ENCODE results near the gene KRT17.
"Not testable (repeated sequence)": the region's sequence is repeated elsewhere in the genome, so short reads cannot be mapped to it uniquely, and the experiment has no call there.

Gene KRT17

DNA sequence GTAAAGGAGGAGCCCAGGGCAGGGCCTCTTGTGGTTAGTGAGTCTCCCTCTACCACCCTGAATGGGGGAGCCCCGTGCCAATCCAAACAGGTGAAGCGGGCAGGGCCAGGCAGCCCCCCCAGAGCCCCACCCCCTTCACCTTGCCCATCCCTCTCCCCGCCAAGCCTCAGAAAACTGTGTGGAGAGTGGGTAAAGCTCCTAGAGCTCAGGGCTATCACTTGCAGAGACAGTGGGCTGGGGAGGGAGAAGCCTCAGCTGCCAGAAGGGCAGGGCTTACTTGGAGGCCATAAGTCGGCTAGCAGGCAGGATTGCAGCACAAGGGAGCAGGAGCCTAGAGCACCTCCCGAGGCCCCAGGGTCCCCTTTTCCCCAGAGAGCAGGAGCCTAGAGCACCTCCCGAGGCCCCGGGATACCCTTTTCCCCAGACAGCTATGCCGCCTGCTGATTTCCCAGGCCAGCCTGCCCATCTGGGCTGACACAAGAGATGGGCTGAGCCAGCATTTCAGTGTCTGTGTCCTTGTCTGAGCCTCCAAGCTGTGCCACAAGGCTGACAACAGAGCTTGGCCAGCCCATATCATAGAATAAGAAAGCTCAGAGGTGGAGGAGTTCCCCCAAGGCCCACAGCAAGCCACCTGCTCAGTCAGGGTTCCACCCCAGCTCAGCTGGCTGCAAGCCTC is 30.9 kb downstream of the KRT17 start:
- no peak for DNase-seq (ENCODE audit: low spot score)

DNA sequence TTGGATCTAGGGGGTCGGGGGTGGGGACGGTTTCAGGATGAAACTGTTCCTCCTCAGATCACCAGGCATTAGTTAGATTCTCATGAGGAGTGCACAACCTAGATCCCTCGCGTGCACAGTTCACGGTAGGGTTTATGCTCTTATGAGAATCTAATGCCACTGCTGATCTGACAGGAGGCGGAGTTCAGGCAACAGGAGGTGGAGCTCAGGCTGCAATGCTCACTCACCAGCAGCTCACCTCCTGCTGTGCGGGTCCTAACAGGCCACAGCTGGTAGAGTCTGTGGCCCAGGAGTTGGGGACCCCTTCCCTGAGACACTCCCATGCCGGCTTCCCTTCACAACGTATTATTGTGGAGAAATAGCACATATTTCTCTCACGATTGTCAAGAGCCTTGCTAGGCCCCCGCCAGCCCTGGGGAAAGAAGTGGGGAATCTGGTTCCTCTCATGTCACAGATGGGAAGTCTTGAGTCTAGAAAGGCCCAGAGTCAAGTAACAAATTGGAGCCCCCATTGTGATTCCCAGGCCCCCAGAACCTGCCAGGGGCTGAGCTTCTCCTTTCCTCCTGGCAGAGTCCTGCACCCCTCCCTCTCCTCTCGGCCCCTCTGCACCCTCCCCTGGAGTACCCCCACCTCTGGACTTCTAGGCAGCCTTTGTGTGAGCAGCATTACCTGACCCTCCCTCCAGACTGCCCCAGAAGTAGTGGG is 31.6 kb downstream of the KRT17 start:
- DNase-seq (ENCODE audit: low spot score), result no peak

DNA sequence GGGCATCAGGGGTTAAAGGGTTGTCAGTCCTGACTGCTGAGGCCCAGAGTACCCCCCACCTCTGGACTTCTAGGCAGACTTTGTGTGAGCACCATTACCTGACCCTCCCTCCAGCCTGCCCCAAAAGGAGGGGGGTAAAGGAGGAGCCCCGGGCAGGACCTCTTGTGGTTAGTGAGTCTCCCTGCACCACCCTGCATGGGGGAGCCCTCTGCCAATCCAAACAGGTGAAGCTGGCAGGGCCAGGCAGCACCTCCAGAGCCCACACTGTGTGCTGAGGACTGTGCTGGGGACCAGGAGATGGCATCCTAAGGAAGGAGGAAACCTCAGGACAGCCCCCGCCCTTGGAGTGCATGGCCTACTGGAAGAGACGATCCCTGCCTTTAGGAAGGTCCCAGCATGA is 35.1 kb downstream of the KRT17 start:
- DNase-seq (ENCODE audit: low spot score), result no peak

DNA sequence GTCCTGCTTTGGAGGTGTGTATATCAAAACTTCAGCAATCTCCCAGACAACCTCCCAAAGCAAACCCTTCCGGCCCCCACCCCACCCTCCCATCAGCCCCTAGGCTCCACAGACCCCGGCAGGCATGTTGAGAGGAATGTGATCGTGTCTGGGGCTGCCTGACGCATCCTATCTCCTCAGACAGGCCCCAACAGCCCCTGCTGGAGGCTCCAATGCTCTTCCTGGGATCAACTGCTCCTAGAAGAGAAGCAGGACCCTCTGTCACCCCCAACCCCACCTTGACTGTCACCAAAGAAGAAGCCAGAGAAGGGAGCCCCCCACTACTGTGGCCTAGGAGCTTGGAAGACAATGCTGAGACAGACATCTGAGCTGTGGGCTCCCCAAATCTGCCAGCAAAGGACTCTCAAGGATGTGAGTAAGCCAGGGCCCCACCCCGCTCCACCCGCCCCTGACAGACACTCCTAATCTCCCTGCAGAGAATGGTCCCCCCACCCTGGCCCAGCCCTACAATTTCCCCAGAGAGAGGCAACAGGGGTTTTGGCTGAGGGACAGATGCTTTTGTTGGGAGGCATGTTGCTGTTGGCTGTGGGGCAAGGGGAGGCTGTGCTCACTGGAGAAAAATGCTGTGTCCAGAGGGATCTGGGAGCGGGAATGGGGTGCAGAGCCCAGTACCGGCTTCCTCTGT is 36.1 kb downstream of the KRT17 start:
- DNase-seq (ENCODE audit: low spot score), result no peak

DNA sequence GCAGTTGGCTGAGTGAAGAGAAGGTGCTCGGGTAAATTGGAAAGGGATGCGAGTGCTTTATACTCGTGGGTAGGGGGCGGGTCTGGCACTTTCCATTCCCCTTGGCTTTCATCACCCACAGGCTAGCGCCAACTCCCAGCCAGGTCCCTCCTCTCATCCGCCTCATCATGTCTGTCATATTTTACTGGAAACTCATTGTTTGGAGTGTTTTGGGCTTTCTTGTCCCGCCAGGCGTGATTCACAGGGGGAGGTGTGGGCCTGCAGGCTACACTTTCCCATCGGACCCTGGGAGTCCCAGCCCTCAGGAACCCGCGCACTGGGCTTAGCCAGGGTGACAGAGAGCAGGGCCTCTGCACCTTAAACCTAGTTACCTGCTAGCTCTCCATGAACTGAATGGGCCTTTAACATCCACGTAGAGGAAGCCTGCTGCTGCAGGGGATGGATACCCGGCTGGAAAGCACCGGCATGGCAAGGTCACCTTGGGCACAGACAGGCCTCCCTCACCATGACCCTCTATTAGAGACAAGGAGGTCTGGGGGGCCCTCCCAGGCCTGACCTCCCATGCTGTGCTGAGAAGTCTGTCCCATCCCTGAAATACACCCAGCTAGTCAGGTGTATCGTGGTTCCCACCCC is 37.4 kb downstream of the KRT17 start, which contains the start of gene KRT14:
KRT14 (minus strand) TSS at position 33 of the 633 bp plus-strand sequence. CDS start 61 bp downstream, outside the sequence.
- no peak for DNase-seq (ENCODE audit: low spot score)

DNA sequence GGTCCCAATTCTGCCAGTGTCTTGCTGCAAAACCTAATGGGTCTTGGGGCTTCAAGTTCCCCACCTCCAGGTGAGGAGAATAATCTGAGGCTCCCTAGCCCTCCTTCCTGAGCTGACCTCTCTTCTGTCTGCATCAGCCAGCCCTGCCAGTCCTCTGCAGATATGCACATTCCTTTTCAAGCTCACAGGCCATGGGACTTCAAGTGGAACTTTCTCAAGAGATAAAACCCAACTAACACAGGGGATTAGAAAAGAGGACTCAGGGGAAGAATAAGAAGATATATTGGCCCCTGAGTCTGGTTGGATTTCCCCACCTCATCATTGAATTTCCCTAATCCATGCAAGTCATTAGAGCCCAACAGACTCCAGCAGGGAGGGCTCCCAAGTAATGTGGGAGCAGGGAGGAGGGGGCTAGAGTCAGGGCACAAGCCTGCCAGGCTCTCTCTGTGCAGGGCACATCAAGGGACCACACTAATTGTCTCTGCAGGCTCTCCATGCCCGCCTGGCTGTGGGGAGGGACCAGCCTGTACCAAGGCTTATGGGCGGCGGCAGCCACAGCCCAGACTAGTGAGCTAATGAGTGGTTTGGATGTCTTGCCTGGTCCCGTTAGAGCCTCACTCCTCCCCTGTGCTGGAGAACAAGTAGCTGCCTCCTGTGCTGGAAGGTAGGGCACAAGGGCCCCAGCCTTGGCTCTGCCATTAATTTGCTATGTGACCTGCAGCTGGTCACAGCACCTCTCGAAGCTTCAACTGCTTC is 38.9 kb downstream of the KRT17 start:
- DNase-seq (ENCODE audit: low spot score), result no peak

DNA sequence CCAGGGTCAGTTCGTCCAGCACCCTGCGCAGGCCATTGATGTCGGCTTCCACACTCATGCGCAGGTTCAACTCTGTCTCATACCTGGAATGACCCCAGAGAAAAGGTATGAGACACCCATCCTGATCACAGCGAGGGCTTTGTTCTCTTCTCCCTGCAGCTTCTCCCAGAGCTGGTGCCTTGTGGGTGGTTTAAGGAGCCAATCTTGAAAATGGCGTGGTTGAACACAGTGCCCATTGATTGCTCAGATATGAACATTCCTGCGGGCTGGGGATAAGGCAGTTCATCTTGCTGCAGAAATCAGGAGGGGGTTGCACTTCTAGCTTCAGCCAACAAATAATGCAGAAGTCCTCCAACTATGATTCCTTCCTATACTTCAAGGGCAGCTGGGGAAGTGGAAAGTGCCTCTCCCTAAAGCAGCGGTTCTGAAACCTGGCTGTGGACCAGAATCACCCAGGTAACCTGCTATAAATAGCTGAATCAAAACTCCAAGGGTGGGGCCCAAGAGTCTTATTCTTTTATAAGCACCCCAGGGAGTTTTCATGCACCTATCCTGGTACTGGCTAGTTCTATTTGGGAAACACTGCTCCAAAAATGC is 39.9 kb downstream of the KRT17 start:
- DNase-seq (ENCODE audit: low spot score), result not testable (repeated sequence)

DNA sequence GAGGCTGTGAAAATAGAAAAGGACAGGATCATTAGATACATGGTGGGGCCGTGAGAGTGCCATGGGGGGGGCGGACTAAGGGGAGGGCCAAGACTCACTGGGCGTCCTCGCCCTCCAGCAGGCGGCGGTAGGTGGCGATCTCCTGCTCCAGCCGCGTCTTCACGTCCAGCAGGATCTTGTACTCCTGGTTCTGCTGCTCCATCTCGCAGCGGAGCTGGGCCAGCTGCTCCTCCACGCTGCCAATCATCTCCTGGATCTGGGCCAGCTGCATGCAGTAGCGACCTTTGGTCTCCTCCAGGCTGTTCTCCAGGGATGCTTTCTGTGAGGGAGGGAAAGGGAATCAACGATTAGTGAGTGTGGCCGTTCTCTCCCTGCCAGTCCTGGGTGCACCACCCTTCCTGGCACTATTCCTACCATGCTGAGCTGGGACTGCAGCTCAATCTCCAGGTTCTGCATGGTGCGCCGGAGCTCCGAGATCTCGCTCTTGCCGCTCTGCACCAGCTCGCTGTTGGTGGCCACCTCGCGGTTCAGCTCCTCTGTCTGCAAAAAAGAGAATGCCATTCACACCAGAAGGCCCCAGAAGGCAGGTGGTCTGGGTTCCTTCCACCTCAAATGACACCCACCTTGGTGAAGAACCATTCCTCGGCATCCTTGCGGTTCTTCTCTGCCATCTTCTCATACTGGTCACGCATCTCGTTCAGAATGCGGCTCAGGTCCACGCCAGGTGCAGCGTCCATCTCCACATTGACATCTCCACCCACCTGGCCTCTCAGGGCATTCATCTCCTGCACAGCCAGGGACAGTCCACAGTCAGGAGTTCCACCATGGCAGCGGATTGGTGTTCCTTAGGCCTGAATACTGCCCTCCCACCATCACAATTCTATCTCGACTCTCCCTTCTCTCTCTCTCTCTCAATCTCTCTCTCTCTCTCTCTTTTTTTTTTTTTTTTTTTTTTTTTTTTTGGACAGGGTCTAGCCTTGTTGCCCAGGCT is 40.9 kb downstream of the KRT17 start:
- no peak for DNase-seq (ENCODE audit: low spot score)

DNA sequence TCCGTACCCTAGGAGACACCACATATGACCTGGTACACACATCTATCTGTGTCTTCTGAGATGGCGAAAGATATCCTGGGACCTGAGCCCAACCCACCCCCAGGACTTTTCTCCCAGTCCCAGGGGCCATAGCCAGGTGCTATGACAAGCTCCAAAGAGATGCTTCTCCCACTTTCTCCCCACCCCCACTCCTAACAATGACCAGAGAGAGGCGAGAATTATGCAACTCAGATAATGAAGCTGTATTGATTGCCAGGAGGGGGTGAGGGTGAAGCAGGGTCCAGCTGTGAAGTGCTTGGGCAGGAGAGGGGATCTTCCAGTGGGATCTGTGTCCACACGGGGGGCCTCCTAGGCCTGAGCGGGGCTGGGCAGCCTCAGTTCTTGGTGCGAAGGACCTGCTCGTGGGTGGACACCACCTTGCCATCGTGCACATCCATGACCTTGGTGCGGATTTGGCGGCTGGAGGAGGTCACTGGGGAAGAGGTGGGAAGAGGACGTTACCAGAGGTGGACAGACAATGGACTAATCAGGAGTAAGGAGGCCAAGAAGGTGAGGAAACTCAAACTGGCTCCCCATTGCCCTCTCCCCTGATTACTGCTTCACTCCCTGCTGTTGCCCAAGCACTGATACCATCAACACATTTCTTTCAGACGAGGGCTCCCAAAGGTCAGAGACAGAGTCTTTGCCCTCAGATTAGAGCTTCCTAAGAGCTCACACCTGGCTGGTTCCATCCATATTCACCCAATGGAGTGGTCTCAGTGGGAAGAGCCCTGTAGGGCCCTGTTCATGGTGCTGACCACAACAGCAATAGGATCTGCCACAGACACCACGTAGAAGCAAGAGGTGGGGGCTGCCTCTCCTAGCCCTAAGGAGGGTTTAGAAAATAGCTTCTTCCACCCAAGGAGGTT is 42.1 kb downstream of the KRT17 start:
- DNase-seq (ENCODE audit: low spot score), result not testable (repeated sequence)

DNA sequence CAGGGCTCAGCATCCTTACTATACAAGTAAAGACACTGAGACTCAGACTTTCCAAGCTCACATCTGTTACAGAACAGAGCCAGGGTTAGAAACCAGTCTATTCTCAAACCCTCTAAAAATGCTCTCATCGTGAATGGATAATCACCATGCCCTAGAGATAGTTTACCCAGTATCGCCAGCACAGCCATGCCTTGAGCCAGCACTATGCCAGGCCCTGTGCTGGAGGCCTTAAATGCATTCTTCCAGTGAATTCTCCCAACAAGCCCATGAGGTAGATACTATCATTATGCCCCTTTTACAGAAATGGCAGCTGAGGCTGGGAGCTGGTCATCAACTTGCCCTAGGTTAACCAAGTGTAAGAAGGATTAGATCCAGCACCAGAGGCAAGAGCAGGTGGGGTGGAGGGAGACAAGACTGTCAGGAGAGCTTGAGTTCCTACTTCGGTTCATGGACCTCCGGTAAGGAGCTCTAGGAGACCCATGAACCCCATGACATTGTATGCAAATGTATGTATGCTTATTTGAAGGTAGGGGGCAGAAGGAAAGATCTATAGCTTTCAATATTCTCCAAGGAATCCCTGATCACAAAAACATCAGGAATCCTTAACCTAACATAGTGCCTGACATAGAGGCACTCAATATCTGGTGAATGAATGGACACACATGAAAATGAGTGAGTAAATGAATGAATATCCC is 42.9 kb downstream of the KRT17 start:
- DNase-seq (ENCODE audit: low spot score), result no peak

DNA sequence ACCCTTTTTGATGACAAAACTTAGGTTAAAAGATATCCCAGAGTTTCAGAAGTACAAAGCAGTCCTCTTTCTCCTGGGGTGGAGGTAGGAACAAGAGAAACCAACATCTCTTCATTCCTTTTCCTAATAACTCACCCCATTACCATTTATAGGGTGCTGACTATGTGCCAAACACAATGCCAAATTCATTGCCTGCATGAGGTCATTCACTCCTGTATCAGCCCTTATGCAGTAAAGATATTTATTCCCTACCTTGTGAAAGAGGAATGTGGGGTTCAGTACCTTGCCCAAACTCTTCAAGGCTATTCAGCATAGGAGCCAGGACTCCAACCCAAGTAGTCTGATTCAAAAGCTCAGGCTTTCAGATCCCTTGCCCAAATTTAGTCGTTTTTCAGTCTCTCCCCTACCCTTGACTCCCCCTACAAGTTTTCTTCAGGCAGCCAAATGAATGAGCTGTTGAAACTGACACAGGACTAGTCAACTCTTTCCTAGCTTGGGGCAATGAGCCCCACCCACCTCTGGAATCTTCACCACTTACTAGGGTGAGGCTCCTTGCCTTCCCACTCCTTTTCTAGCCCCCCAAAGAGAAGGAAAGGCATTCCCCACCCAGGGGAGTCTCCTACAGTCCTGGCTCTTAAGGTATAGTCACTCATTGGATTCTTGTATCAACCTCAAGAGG is 43.5 kb downstream of the KRT17 start:
- DNase-seq (ENCODE audit: low spot score), result no peak

DNA sequence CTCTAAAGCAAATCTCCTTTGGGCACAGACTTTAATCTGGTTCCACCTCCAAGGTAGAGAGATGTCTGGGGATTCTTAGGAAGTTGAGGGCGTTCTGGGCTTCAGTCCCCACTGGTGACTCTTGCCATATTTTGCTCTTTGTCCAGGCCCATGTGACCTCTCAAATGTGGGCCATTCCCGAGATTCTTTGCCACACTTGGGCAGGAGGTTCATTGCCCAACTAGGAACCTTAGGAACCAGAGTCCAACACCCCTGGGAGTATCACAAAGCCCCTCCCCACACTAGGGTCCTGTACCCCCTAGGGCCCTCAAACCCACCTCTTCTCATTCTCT is 44.2 kb downstream of the KRT17 start:
- DNase-seq (ENCODE audit: low spot score), result no peak

DNA sequence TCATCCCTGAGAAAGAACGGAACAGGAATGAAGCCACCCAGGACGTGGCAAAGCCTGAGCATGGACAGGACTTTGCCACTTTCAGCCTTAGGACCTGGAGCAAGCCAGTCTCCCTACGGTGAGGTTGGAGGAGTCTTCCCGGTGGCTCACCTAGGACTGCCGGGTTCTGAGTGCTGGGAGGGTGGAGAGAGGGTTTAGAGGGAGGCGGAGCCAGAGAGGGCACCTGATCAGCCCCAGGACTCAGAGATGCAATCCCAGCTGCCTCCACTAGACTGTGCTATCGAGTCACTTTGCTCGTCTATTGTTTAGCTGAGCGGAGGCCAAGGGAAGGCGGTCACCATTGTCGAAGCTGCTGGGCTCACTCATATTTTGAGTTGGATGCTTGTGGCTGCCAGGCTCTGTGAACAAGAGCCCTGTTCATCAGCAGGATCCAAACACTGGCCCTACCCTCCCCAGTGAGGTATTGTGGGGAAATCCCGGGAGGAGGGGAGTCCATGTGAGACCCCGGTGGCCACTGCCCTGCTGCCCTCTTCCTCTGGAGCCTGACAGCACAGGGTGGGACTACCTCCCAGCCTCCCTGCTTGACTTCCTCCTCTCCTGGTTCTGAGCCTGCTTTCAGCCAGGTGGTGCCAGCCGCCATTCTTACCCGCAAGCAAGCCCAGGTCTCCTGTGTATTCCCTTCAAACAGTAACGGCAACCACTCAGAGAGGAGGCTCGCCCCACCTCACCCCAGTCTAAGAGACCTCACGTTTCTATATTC is 44.7 kb downstream of the KRT17 start:
- DNase-seq (ENCODE audit: low spot score), result peak; percentile 85

DNA sequence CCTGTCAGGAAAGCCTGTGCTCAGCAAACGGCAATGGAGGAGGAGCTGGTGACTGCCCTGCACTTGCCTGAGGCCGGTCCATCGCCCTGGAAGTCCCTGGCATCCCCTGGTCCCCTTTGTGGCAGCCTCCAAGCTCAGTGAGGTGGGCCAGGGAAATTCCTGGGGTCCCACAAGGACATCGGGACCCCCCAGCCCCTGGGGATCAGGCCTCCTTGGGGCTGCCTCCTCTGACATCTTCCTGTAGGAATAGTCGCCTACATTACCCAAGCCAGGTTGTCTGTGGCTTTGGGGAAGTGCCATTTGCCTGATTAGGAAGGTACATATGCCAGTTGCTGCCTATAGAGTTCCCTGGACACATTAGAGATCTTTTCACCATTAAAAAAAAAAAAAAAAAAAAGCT is 45.4 kb downstream of the KRT17 start:
- no peak for DNase-seq (ENCODE audit: low spot score)

DNA sequence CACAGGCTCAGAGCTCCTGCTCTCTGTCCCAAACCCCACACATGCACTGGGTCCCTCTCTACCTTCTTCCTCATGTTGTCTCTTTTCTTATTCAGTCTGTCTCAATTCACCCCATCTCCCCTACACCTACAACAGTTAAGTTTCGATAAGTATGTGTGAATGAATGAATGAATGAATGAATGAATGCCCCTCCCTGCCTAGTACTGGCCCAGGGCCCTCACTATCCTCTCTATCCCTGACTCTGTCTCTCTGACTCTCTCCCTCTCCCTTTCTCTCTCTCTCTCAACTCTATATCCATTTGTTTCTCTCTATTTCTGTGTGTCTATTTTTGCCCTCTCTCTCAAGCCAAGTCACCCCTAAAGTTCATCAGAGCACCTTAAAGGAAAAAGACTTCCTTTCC is 45.8 kb downstream of the KRT17 start:
- DNase-seq (ENCODE audit: low spot score), result no peak

DNA sequence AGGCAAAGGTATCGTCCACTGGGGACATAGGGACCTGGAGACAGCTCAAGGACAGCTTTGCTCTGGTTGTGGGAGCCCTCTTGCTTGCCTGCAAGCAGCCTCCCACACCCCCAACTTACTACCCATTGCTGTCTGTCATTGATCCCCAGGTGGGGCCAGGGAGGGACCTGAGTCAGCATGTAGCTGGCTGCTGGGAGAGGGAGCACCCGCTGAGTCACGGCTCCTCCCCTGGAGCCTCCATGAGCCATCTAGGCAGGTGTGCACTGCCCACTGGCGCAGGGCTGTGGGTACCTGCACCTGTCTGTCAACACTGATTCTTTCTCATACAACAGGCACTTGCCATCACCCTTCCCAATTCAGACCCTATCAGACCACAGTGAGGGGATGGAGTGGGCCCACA is 47.6 kb downstream of the KRT17 start:
- DNase-seq (ENCODE audit: low spot score), result peak; percentile 20

DNA sequence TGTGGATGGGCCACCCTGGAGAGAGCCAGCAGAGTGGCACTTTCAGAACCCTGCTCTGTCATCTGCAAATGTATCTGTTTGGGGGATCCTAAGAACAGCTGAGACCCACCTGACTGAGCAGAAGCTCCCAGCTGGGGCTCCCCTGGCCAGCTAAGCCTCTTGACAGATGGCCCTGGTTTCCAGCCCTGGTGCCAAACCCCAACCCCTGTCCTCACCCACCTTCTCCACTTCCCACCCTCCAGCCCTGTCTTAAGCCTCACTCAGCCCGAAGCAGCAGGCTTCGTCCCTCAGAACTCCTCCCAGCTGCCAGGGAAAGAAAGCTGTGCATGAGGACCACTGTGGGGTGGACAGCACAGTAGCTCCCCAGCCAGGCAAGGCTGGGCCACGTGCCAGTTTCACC is 49.0 kb downstream of the KRT17 start:
- DNase-seq (ENCODE audit: low spot score), result no peak
